ENCODE data around the gene FAAP20. TPM values are rescaled to one million over a fixed set of nuclear protein-coding genes. Genes with fewer than 3 reads are reported as not detected.

Gene FAAP20
- total RNA-seq (2014; rRNA removed; shearing (Covaris generic)) (54.3 and 79.1 TPM in 2 replicates), polyA plus RNA-seq (2016; fragmentation: Nextera tagmentation; extraction: Ambion mirVana) (167 and 173 TPM in 2 replicates)
- long read RNA-seq, transcript FAAP20-202 (4 exons, 729 nt) = major isoform, 17 of 33 reads
- long read RNA-seq, partial matches to known transcripts = 5 of 33 reads
- long read RNA-seq, other reads (novel, unspliced or antisense) = 6 of 33 reads

DNA sequence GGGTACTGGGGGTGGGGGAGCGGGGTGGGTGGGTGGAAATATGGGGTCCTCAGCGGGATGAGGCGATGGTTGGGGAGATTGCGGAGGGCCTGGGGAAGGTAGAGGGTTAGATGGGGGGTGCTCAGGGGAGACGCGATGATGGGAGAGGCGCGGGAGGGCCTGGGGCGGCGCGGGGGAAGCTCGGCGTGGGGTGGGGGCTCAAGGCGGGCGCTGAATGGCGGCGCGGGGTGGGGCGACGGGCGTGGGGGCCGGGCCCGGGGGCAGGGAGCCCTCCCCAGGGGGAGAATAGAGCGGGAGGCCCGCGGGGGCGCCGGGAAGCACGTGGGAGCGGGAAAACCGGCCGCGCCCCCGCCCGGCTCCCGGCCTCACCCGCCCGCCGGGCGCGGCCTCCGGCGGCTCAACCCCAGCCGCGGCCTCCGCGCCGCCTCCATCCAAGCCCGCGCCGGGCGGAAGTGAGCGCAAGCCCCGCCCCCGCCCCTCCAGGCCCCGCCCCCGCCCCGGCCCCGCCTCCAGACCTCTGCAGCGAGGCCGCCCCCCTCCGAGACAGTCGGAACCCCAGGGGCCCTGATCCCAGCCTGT, at the start of gene FAAP20:
Gene FAAP20 (minus strand): TSS at position 454 of the 579 bp plus-strand sequence. CDS start 23 bp downstream, at position 431.
- Histone ChIP-seq H3K4me1 (ENCODE audit: insufficient read depth) (peaks cover 12% of the 10 kb centered on the region; the same call in 1 of the 2 replicates), H3F3A (replicated peaks; ENCODE audit: low read depth) (peaks cover 9% of the 10 kb centered on the region), H3K9me2 (ENCODE audit: insufficient read depth) (no peaks in the 10 kb centered on the region), H3K4me2 (peak within 1 kb of the TSS; percentile 92), H3K27me3 (ENCODE audit: insufficient read depth) (no peaks in the 10 kb centered on the region), H2AFZ (peak within 1 kb of the TSS; percentile 98), H3K36me3 (ENCODE audit: insufficient read depth) (no peaks in the 10 kb centered on the region), H3K4me3 (peak within 1 kb of the TSS; percentile 80), H4K20me1 (replicated peaks; ENCODE audit: insufficient read depth) (no peaks in the 10 kb centered on the region), H3K79me2 (replicated peaks; ENCODE audit: insufficient read depth) (peaks cover 19% of the 10 kb centered on the region), H3K27ac (ENCODE audit: low read depth) (peak within 1 kb of the TSS; percentile 94)
- Mint-ChIP-seq H3K4me1 (peaks cover 9% of the 10 kb centered on the region), H3K27ac (peak within 1 kb of the TSS; percentile 90; the same call in 1 of the 2 replicates), H3K4me3 (peak within 1 kb of the TSS; percentile 82), H3K27me3 (ENCODE audit: insufficient read depth, low read depth, poor library complexity) (peaks cover 8% of the 10 kb centered on the region), H3K36me3 (ENCODE audit: low read depth) (peaks cover 8% of the 10 kb centered on the region; the same call in 2 of the 3 replicates), H3K9me3 (no peaks in the 10 kb centered on the region)
- TF ChIP-seq EZH2 (IDR thresholded peaks at IDR 0.05; ENCODE audit: low read depth, unreplicated experiment) (no peak), ZNF462 (CRISPR knock-in tag; IDR thresholded peaks at IDR 0.05) (no peak), CREB1 (CRISPR knock-in tag; IDR thresholded peaks at IDR 0.05; ENCODE audit: low read depth) (no peak), ZNF331 (CRISPR knock-in tag; IDR thresholded peaks at IDR 0.05; ENCODE audit: low read depth) (no peak), REST (IDR thresholded peaks at IDR 0.05; ENCODE audit: unreplicated experiment) (no peak), STAT1 (IDR thresholded peaks at IDR 0.05; ENCODE audit: unreplicated experiment) (no peak), EZH2phosphoT487 (IDR thresholded peaks at IDR 0.05; ENCODE audit: unreplicated experiment) (no peak), JUNB (IDR thresholded peaks at IDR 0.05; ENCODE audit: unreplicated experiment) (no peak), ETS1 (IDR thresholded peaks at IDR 0.05) (no peak), NANOG (IDR thresholded peaks at IDR 0.05; ENCODE audit: borderline replicate concordance) (no peak), ZNF114 (CRISPR knock-in tag; IDR thresholded peaks at IDR 0.05) (no peak), POLR2AphosphoS5 (IDR thresholded peaks at IDR 0.05; ENCODE audit: low read depth) (no peak)
- TF ChIP-seq, protein P1, sequence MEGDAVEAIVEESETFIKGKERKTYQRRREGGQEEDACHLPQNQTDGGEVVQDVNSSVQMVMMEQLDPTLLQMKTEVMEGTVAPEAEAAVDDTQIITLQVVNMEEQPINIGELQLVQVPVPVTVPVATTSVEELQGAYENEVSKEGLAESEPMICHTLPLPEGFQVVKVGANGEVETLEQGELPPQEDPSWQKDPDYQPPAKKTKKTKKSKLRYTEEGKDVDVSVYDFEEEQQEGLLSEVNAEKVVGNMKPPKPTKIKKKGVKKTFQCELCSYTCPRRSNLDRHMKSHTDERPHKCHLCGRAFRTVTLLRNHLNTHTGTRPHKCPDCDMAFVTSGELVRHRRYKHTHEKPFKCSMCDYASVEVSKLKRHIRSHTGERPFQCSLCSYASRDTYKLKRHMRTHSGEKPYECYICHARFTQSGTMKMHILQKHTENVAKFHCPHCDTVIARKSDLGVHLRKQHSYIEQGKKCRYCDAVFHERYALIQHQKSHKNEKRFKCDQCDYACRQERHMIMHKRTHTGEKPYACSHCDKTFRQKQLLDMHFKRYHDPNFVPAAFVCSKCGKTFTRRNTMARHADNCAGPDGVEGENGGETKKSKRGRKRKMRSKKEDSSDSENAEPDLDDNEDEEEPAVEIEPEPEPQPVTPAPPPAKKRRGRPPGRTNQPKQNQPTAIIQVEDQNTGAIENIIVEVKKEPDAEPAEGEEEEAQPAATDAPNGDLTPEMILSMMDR (conservative IDR thresholded peaks at IDR 0.05; ENCODE audit: low read depth in 2 of 2) = no peak
- ATAC-seq (peak; percentile 21), DNase-seq (ENCODE audit: low spot score) (peak; percentile 80)
